ENCODE results near the gene CEP89. TPM values are rescaled to one million over a fixed set of nuclear protein-coding genes. Genes with fewer than 3 reads are reported as not detected.

The CEP89 gene
- total RNA-seq, 2 experiments from 2014 or later = 10.3 to 12.1 TPM

DNA sequence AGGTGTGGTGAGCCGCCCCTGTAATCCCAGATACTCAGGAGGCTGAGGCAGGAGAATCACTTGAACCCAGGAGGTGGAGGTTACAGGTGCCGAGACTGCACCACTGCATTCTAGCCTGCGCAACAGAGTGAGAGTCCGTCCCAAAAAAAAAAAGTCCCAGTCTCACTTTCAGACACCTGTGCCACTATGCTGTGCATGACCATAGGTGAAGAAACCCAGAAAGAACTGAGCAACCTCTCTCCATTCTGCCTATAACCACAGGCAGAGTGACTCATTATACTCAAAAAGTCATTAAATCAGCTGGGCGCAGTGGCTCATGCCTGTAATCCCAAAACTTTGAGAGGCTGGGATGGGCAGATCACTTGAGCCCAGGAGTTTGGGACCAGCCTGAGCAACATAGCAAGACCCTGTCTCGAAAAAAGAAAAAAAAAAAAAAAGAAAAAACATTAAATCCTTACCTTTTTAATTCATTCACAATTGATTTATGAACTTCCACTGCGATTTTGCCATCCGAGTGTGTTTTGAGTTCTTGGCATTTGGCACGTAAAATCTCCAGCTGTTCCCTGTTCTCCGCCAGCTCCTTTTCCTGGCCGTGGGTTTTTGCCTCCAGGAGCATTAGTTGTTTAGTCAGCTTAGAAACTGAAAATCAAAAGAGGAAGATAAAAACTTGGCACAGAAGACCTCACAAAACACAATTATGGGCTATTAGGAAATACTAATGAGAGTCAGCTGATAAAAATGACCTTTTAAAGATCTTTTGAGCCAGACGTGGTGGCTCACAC lies 56.7 kb downstream of the CEP89 start:
- DNase-seq (no peak), ATAC-seq (no peak)
- H3K9me3 Mint-ChIP-seq = no peaks in the 10 kb centered on the region
- TF ChIP-seq, protein P1, sequence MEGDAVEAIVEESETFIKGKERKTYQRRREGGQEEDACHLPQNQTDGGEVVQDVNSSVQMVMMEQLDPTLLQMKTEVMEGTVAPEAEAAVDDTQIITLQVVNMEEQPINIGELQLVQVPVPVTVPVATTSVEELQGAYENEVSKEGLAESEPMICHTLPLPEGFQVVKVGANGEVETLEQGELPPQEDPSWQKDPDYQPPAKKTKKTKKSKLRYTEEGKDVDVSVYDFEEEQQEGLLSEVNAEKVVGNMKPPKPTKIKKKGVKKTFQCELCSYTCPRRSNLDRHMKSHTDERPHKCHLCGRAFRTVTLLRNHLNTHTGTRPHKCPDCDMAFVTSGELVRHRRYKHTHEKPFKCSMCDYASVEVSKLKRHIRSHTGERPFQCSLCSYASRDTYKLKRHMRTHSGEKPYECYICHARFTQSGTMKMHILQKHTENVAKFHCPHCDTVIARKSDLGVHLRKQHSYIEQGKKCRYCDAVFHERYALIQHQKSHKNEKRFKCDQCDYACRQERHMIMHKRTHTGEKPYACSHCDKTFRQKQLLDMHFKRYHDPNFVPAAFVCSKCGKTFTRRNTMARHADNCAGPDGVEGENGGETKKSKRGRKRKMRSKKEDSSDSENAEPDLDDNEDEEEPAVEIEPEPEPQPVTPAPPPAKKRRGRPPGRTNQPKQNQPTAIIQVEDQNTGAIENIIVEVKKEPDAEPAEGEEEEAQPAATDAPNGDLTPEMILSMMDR (IDR thresholded peaks at IDR 0.05) = no peak
- intact Hi-C loops (cut with micrococcal nuclease) = no loop called here
- peaks cover 4% of the 10 kb centered on the region for H3K36me3 Mint-ChIP-seq (ENCODE audit: low read depth)
- no peak overlapping the region for H3K27ac Mint-ChIP-seq
- ChIA-PET POLR2A (interaction anchor here (0.7 kb wide), 1 partner anchor 45 kb away, joined by 3 read pairs; the partner anchor contains the start of gene SLC7A9), CTCF (no interaction called here)
- H3K4me1 Mint-ChIP-seq (ENCODE audit: low read depth) = no peaks in the 10 kb centered on the region
- no peak overlapping the region for H3K4me3 Mint-ChIP-seq
- no peaks in the 10 kb centered on the region for H3K27me3 Mint-ChIP-seq

DNA sequence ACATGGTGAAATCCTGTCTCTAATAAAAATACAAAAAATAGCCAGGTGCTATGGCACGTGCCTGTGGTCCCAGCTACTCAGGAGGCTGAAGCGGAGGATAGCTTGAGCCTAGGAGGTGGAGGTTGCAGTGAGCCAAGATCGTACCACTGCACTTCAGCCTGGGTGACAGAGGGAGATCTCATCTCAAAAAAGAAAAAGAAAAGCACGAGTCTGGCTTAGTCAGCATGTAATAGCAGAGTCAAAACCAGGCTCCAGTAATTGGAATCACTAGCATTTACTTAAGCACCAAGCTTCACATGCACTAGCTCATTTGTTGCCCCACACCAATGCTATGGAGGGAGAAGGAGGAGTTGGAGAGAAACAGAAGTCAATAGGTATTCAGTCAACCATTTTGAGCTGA lies 60.3 kb downstream of the CEP89 start:
- H3K27ac Mint-ChIP-seq = no peak overlapping the region
- TF ChIP-seq, protein P1 (IDR thresholded peaks at IDR 0.05) = no peak
- H3K27me3 Mint-ChIP-seq = no peaks in the 10 kb centered on the region
- no peaks in the 10 kb centered on the region for H3K4me1 Mint-ChIP-seq (ENCODE audit: low read depth)
- peaks cover 14% of the 10 kb centered on the region for H3K36me3 Mint-ChIP-seq (ENCODE audit: low read depth)
- ChIA-PET CTCF (no interaction called here), POLR2A (no interaction called here)
- H3K4me3 Mint-ChIP-seq = no peak overlapping the region
- no peak for DNase-seq
- intact Hi-C loops (cut with micrococcal nuclease) = no loop called here
- H3K9me3 Mint-ChIP-seq = no peaks in the 10 kb centered on the region
- ATAC-seq = no peak

DNA sequence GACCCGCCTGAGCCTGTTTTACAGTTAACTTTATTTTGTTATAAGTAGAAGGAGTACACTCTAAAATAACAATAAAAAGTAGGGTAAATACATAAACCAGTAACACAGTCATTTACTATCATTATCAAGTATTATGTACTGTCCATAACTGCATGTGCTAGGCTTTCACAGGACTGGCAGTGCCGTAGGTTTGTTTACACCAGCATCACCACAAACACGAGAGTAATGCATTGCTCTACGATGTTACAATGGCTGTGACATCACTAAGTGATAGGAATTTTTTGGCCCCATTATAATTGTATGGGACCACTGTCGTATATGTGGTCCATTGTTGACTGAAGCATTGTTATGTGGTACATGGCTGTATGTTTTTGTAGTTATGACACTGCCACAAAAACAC lies 60.9 kb downstream of the CEP89 start:
- ChIA-PET CTCF (no interaction called here), POLR2A (interaction anchor here (0.7 kb wide), 1 partner anchor 20 kb away, joined by 5 read pairs; no protein-coding TSS in a partner anchor)
- H3K36me3 Mint-ChIP-seq (ENCODE audit: low read depth) = peaks cover 16% of the 10 kb centered on the region
- no peak for ATAC-seq
- H3K27ac Mint-ChIP-seq = no peak overlapping the region
- no peaks in the 10 kb centered on the region for H3K27me3 Mint-ChIP-seq
- no peak overlapping the region for H3K4me3 Mint-ChIP-seq
- peaks cover 6% of the 10 kb centered on the region for H3K9me3 Mint-ChIP-seq
- H3K4me1 Mint-ChIP-seq (ENCODE audit: low read depth) = no peaks in the 10 kb centered on the region
- intact Hi-C loops (cut with micrococcal nuclease) = no loop called here
- DNase-seq = no peak
- TF ChIP-seq, protein P1 (IDR thresholded peaks at IDR 0.05) = no peak

DNA sequence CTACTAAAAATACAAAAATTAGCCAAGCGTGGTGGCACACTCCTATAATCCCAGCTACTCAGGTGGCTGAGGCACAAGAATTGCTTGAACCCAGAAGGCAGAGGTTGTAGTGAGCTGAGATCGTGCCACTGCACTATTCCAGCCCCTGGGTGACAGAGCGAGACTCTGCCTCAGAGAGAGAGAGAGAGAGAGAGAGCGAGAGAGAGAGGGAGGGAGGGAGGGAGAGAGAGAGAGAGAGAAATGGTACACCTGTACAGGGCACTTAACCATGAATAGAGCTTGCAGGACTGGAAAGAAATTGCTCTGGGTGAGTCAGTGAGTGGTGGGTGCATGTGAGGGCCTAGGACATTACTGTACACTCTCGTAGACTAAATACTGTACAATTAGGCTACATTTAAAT lies 61.7 kb downstream of the CEP89 start:
- Mint-ChIP-seq H3K27ac (no peak overlapping the region), H3K27me3 (no peaks in the 10 kb centered on the region), H3K9me3 (peaks cover 8% of the 10 kb centered on the region), H3K4me3 (no peak overlapping the region), H3K36me3 (ENCODE audit: low read depth) (peaks cover 20% of the 10 kb centered on the region), H3K4me1 (ENCODE audit: low read depth) (no peaks in the 10 kb centered on the region)
- ChIA-PET CTCF (no interaction called here), POLR2A (interaction anchor here (0.6 to 0.7 kb wide), 2 partner anchors 8 to 21 kb away, joined by 3 to 5 read pairs; no protein-coding TSS in a partner anchor)
- no peak for DNase-seq
- intact Hi-C loops (cut with micrococcal nuclease) = no loop called here
- TF ChIP-seq, protein P1 (IDR thresholded peaks at IDR 0.05) = no peak
- no peak for ATAC-seq

DNA sequence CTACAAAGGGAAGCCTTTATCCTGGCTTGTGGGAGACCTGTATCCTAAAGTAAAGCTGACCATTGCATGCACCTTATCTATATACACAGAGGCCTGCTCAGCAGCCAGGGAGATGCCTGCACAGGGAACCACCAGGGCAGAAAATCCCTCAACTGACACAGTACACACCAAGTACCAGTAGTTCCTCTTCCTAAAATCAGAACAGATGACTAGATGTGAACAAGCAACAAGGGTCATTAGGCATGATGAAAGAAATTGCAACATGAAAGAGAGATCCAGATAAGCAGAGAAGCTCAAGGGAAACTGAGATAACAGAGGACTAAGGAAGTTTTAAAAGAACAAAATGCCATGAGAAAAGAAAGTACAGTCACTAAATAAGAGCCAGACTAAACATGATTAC lies 62.5 kb downstream of the CEP89 start:
- CTCF ChIA-PET = no interaction called here
- H3K4me1 Mint-ChIP-seq (ENCODE audit: low read depth) = no peaks in the 10 kb centered on the region
- no peak for ATAC-seq
- no peak for DNase-seq
- peaks cover 20% of the 10 kb centered on the region for H3K36me3 Mint-ChIP-seq (ENCODE audit: low read depth)
- H3K27ac Mint-ChIP-seq = no peak overlapping the region
- intact Hi-C loops (cut with micrococcal nuclease) = no loop called here
- no peaks in the 10 kb centered on the region for H3K27me3 Mint-ChIP-seq
- H3K9me3 Mint-ChIP-seq = peaks cover 8% of the 10 kb centered on the region
- POLR2A ChIA-PET = no interaction called here
- no peak overlapping the region for H3K4me3 Mint-ChIP-seq
- TF ChIP-seq, protein P1 (IDR thresholded peaks at IDR 0.05) = no peak

All from activated CD8-positive, alpha-beta T cell treated with anti-CD3 and anti-CD28 coated beads for 36 hours (primary cell).